Activated CD8-positive, alpha-beta memory T cell treated with anti-CD3 and anti-CD28 coated beads for 36 hours (primary cell): ENCODE results near the gene FPGT. TPM values are rescaled to one million over a fixed set of nuclear protein-coding genes. Genes with fewer than 3 reads are reported as not detected.
"Not testable (repeated sequence)": the region's sequence is repeated elsewhere in the genome, so short reads cannot be mapped to it uniquely, and the experiment has no call there.

ENCODE experiments used
- CTCF ChIA-PET: fragments of 350-600 bp; sonication (Branson Sonifier 250); formaldehyde crosslinking; loops from one replicate; lab custom pipeline; 2021; ENCODE audit warnings: antibody characterized with exemption; lab: Charles Lee
- POLR2A ChIA-PET: fragments of 350-600 bp; sonication (Branson Sonifier 250); formaldehyde crosslinking; loops from one replicate; lab custom pipeline; 2021; ENCODE audit warnings: antibody characterized with exemption; lab: Charles Lee
- total RNA-seq, 2 experiments: library from RNA; stranded (reverse); gene quantifications; one replicate each; pipeline ENCODE4 v1.2.3, GENCODE V29; 2021

Gene FPGT
- total RNA-seq, 2 experiments from 2014 or later, result 11.5 to 15.7 TPM

DNA sequence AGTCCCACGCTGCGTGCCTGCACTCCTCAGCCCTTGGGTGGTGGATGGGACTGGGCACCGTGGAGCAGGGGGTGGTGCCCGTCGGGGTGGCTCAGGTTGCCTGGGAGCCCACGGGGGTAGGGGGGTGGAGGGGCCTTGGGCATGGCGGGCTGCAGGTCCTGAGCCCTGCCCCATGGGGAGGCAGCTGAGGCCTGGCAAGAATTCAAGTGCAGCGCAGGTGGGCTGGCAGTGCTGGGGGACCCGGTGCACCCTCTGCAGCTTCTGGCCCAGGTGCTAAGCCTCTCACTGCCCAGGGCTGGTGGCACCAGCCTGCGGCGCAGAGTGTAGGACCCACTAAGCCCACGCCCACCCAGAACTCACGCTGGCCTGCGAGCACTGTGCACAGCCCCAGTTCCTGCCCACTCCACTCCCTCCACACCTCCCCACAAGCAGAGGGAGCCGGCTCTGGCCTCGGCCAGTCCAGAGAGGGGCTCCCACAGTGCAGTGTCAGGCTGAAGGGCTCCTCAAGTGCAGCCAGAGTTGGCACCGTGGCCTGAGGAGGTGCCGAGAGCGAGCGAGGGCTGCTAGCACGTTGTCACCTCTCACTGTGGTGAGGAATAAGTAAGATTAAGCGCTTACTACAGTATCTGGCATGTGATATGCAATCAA, 50.0 kb downstream of the FPGT start:
- POLR2A ChIA-PET, result no interaction called here
- CTCF ChIA-PET, result no interaction called here

DNA sequence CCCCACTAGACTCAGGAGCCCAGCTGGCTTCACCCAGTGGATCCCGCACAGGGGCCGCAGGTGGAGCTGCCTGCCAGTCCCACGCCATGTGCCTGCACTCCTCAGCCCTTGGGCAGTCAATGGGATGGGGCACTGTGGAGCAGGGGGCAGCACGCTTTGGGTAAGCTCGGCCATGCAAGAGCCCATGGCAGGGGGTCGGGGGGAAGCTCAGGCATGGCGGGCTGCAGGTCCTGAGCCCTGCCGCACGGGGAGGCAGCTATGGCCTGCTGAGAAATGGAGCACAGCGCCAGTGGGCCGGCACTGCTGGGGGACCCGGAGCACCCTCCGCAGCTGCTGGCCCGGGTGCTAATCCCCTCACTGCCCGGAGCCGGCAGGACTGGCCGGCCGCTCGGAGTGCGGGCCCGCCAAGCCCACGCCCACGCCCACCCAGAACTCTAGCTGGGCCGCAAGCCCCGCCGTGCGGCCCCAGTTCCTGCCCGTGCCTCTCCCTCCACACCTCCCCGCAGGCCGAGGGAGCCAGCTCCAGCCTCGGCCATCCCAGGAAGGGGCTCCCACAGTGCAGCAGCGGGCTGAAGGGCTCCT, 55.3 kb downstream of the FPGT start:
- CTCF ChIA-PET, POLR2A ChIA-PET: not testable (repeated sequence)

Other genes with a start within 250 kb of the FPGT start
- gene LRRIQ3, start 66 bp upstream of the FPGT start, total RNA-seq, result 1 to 10 TPM; 2.5 to 2.6 TPM
- not detected for gene TNNI3K, start 37.1 kb downstream of the FPGT start, total RNA-seq